ENCODE results near the gene AP2A2.

DNA sequence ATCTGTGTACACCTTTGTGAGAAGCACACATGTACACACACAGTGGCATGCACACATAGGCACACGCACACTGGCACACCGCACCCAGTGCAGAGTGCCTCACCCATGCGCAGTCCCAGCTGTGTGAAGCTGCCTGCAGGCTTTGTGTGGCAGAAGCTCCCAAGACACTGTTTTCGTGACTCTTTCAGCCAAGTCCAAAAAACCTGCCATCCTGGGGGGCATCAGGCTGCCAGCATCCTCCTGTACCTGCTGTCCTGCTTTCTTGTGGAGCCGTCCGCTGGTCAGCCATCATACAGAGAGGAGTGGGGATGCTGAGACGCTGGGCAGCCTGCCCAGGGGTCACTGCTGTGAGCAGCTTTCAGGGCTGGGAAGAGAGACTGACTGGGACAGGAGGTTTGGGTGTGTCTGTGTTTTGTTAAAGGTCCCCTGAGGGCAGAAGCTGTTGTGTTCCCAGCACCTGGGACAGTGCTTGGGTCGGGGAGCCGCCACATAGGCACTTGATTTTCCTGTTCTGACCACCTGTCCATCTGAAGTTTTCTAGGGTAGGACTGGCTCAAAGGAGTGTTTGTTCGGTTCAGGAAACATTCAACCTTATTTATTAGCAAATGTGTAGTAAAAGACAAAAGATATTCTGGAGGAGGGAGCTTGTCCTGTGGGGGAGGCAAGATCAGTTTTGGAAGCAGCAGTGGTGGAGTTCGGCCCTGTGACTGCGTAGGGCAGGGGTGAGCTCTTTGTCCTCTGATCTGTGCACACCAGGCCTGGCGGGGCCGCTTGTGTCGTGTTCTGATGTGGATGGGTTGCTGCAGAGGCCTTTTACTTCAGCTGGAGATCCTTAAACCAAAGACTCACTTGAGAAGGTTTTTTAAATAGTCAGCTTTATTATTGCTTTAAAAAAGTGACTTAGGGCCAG is 29.7 kb downstream of the AP2A2 start:
- TF ChIP-seq, protein P1, sequence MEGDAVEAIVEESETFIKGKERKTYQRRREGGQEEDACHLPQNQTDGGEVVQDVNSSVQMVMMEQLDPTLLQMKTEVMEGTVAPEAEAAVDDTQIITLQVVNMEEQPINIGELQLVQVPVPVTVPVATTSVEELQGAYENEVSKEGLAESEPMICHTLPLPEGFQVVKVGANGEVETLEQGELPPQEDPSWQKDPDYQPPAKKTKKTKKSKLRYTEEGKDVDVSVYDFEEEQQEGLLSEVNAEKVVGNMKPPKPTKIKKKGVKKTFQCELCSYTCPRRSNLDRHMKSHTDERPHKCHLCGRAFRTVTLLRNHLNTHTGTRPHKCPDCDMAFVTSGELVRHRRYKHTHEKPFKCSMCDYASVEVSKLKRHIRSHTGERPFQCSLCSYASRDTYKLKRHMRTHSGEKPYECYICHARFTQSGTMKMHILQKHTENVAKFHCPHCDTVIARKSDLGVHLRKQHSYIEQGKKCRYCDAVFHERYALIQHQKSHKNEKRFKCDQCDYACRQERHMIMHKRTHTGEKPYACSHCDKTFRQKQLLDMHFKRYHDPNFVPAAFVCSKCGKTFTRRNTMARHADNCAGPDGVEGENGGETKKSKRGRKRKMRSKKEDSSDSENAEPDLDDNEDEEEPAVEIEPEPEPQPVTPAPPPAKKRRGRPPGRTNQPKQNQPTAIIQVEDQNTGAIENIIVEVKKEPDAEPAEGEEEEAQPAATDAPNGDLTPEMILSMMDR (IDR thresholded peaks at IDR 0.05): no peak
- TF ChIP-seq EZH2 (IDR thresholded peaks at IDR 0.05; ENCODE audit: borderline replicate concordance, insufficient read depth, low read depth, low read length, poor library complexity, severe bottlenecking): no peak

Measured in B cell (primary cell).